ENCODE results near the gene GUCD1. TPM values are rescaled to one million over a fixed set of nuclear protein-coding genes. Genes with fewer than 3 reads are reported as not detected.
"Not testable (repeated sequence)": the region's sequence is repeated elsewhere in the genome, so short reads cannot be mapped to it uniquely, and the experiment has no call there.

GUCD1 gene
- total and polyA plus RNA-seq, 5 donors from 2014 or later: 45.1 to 69.6 (median 56.5) TPM

DNA sequence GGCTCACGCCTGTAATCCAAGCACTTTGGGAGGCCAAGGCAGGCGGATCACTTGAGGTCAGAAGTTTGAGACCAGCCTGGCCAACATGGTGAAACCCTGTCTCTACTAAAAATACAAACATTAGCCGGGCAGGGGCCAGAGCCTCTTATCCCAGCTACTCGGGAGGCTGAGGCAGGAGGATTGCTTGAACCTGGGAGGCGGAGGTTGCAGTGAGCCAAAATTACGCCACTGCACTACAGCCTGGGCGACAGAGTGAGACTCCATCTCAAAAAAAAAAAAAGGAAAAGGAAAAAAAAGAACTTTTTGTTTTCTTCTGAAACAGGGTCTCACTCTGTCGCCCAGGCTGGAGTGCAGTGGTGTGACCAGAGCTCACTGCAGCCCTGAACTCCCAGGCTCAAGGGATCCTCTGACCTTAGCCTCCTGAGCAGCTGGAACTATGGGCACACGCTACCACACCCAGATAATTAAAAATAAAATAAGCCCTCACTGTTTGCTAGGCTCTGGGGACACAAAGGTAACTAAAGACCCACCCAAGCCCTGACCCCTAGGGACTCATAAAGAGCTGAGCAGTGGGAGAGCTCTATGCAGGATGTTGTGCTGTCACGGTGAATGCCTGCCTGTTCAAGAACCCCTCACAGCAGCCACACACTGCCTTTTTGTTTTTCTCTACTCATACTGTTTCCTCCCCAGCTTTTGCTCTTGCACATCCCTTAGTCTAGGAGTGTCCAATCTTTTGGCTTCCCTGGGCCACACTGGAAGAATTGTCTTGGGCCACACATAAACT, 2.2 kb downstream of the GUCD1 start:
- not testable (repeated sequence) for H3K9me3 ChIP-seq (ENCODE audit: control insufficient read depth in 2 of 2, low read length in 2 of 2); H3K27me3 Mint-ChIP-seq; H3K27me3 ChIP-seq (ENCODE audit: control insufficient read depth, insufficient read depth, low read length); H3K9me3 Mint-ChIP-seq; ATAC-seq (ENCODE audit: low read depth in 2 of 2)
- H3K27ac Mint-ChIP-seq: peak overlapping the region in 1 of 3 donors; percentile 99
- peaks cover 0 to 57% (median 36%) of the 10 kb centered on the region in 4 donors for H3K4me1 Mint-ChIP-seq
- H3K4me1 ChIP-seq (ENCODE audit: control insufficient read depth, insufficient read depth, low read length, poor library complexity, severe bottlenecking): peaks cover 32% of the 10 kb centered on the region
- H3K4me3 Mint-ChIP-seq: peak overlapping the region; percentile 34 to 99 (median 94)
- peak overlapping the region; percentile 4 for H3K4me3 ChIP-seq (ENCODE audit: low read depth, low read length)
- peaks cover 22% of the 10 kb centered on the region for H3K36me3 Mint-ChIP-seq
- peak overlapping the region; percentile 93 for H3K27ac ChIP-seq (ENCODE audit: insufficient read depth, low read length, poor library complexity, severe bottlenecking)
- DNase-seq: peak in 1 of 3 donors; percentile 41
- peaks cover 17% of the 10 kb centered on the region for H3K36me3 ChIP-seq (ENCODE audit: control insufficient read depth, insufficient read depth, low read length)

DNA sequence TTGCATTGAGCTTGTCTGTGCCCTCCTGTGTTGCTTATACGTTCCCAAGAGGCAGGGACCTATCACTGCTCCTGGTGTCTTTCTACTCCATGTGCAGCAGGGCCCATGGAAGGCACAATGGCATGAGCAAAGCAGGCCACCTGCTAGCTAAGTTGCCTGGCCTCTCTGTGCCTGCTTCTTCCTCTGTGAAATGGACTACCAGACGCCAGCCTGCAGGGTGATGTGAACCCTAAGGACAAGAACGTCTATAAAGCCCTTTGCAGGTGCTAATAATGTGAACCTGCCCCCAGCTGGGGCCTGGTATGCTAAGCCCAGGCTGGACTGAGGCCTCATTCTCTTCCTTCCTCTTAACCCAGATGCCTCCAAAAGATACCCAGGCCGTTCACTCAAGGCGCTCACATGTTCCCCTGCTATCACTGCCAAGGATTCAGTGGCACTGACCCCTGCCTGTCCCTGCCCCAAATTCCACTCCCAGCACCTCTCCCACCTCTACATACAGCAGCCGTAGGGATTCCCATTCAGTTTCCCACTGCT, 4.0 kb downstream of the GUCD1 start:
- Histone ChIP-seq H3K27me3 (ENCODE audit: control insufficient read depth, insufficient read depth, low read length) (no peaks in the 10 kb centered on the region), H3K4me3 (ENCODE audit: low read depth, low read length) (no peak overlapping the region), H3K27ac (ENCODE audit: insufficient read depth, low read length, poor library complexity, severe bottlenecking) (no peak overlapping the region), H3K4me1 (ENCODE audit: control insufficient read depth, insufficient read depth, low read length, poor library complexity, severe bottlenecking) (peaks cover 16% of the 10 kb centered on the region), H3K36me3 (ENCODE audit: control insufficient read depth, insufficient read depth, low read length) (peaks cover 30% of the 10 kb centered on the region), H3K9me3 (ENCODE audit: control insufficient read depth in 2 of 2, low read length in 2 of 2) (no peaks in the 10 kb centered on the region)
- H3K4me3 Mint-ChIP-seq: peak overlapping the region in 1 of 4 donors; percentile 77
- H3K27ac Mint-ChIP-seq: no peak overlapping the region
- peaks cover 30% of the 10 kb centered on the region for H3K36me3 Mint-ChIP-seq
- no peaks in the 10 kb centered on the region for H3K9me3 Mint-ChIP-seq
- H3K4me1 Mint-ChIP-seq: peaks cover 0 to 42% (median 25%) of the 10 kb centered on the region in 4 donors
- no peak for ATAC-seq (ENCODE audit: low read depth in 2 of 2)
- no peak for DNase-seq
- no peaks in the 10 kb centered on the region for H3K27me3 Mint-ChIP-seq

DNA sequence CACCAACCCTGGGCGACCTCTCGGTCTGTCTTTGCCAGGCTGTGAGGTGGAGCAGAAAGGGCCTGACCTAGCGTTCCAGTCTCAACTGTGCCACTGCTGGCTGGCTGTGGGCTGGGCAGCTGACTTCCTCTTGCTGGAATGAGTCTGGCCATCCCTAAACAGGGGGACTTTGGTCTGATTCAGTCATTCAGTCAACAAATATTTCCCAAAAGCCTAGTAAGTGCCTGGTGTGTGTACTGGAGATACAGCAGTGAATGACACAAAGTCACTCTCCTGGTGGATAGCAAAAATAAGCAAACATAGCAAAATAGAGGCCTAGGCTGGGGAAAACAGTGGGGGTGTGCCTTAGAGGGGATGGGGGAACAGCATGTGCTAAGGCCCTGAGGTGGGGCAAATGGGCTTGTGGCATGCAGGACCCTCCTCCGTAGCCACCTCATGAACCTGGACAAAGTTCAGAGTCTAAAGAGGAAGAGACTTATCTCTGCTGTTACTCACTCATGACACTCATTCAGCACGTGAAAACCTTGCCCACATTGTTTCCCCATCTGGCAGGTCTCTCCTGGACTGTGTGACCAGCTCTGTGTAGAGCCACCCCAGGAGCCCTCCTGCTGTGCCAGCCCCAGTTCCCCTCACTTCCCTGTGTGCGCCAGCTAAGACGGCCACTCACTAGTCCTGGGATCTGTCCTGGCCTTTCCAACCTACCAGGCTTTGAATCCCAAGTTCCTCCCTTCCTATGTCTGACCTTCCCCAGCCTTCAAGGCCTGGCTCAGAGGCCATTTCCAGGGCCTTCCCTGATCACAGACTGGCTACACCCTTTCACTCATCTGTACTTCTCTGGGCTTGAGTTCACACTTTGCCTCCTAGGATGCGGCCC, 4.7 kb downstream of the GUCD1 start:
- Mint-ChIP-seq H3K27ac (no peak overlapping the region), H3K36me3 (peaks cover 30% of the 10 kb centered on the region)
- H3K27ac ChIP-seq (ENCODE audit: insufficient read depth, low read length, poor library complexity, severe bottlenecking): no peak overlapping the region

DNA sequence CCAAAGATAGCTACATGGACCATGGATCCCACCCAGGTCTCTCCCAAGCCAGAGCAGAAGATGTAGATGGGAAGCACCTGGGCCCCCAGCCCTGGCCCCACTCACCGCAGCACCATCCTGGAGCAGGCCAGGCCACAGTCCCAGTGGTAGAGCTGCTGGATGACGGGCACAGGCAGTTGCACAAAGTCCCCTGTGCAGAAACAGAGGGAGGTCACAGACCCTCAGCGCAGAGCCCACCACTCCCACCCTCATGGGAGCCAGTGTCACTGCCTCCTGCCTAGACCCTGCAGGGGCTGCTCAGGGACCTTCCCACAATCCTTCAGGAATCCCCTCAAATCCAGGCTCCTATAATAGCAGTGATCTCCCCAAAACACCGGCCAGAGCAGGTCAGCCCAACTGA, 6.1 kb downstream of the GUCD1 start:
- Histone ChIP-seq H3K9me3 (ENCODE audit: control insufficient read depth in 2 of 2, low read length in 2 of 2) (no peaks in the 10 kb centered on the region), H3K27ac (ENCODE audit: insufficient read depth, low read length, poor library complexity, severe bottlenecking) (no peak overlapping the region), H3K27me3 (ENCODE audit: control insufficient read depth, insufficient read depth, low read length) (no peaks in the 10 kb centered on the region), H3K4me1 (ENCODE audit: control insufficient read depth, insufficient read depth, low read length, poor library complexity, severe bottlenecking) (peaks cover 8% of the 10 kb centered on the region), H3K36me3 (ENCODE audit: control insufficient read depth, insufficient read depth, low read length) (peaks cover 46% of the 10 kb centered on the region), H3K4me3 (ENCODE audit: low read depth, low read length) (no peak overlapping the region)
- peaks cover 30% of the 10 kb centered on the region for H3K36me3 Mint-ChIP-seq
- H3K9me3 Mint-ChIP-seq: no peaks in the 10 kb centered on the region
- peaks cover 0 to 27% (median 18%) of the 10 kb centered on the region in 4 donors for H3K4me1 Mint-ChIP-seq
- no peak for ATAC-seq (ENCODE audit: low read depth in 2 of 2)
- H3K27ac Mint-ChIP-seq: no peak overlapping the region
- DNase-seq: no peak
- peak overlapping the region in 1 of 4 donors; percentile 56 for H3K4me3 Mint-ChIP-seq
- H3K27me3 Mint-ChIP-seq: no peaks in the 10 kb centered on the region

More for the DNA sequence above, 4.7 kb downstream of the GUCD1 start:
- Histone ChIP-seq H3K27me3 (ENCODE audit: control insufficient read depth, insufficient read depth, low read length) (no peaks in the 10 kb centered on the region), H3K4me1 (ENCODE audit: control insufficient read depth, insufficient read depth, low read length, poor library complexity, severe bottlenecking) (peaks cover 16% of the 10 kb centered on the region), H3K4me3 (ENCODE audit: low read depth, low read length) (no peak overlapping the region), H3K9me3 (ENCODE audit: control insufficient read depth in 2 of 2, low read length in 2 of 2) (no peaks in the 10 kb centered on the region), H3K36me3 (ENCODE audit: control insufficient read depth, insufficient read depth, low read length) (peaks cover 31% of the 10 kb centered on the region)
- Mint-ChIP-seq H3K9me3 (no peaks in the 10 kb centered on the region), H3K4me1 (peaks cover 0 to 37% (median 21%) of the 10 kb centered on the region in 4 donors), H3K27me3 (no peaks in the 10 kb centered on the region), H3K4me3 (no peak overlapping the region)
- no peak for DNase-seq
- ATAC-seq (ENCODE audit: low read depth in 2 of 2): no peak

DNA sequence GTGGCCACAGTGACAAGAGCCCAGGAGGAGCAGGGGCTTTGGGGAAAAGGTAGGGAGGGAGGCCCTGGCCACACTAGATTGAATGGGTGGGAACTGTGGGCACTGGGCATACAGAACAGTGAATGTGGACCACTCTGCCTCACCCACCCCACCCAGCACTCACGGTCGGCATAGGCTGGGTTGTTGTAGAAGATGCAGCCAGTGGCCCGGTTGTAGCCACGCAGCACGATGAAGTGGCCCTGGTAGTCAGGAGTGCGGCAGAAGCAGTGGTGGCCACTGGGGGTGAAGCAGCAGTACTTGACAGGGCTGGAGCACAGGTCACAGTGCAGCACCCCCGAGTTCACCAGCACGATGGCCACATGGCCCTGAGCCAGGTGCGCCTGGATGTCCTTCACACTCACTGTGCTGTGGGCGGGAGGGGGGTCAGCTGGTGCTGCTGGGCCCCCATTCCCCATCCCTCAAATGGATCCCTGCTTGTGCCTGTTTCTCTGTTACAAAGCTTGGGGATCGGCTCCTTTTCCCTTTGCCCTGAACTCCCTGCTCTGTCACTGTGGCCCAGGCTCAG, 11.2 kb downstream of the GUCD1 start:
- H3K36me3 ChIP-seq (ENCODE audit: control insufficient read depth, insufficient read depth, low read length): peaks cover 77% of the 10 kb centered on the region
- Mint-ChIP-seq H3K27ac (no peak overlapping the region), H3K36me3 (peaks cover 36% of the 10 kb centered on the region), H3K27me3 (no peaks in the 10 kb centered on the region), H3K4me3 (no peak overlapping the region), H3K9me3 (no peaks in the 10 kb centered on the region), H3K4me1 (peaks cover 0 to 4% (median 0%) of the 10 kb centered on the region in 4 donors)
- H3K9me3 ChIP-seq (ENCODE audit: control insufficient read depth in 2 of 2, low read length in 2 of 2): no peaks in the 10 kb centered on the region
- ATAC-seq (ENCODE audit: low read depth in 2 of 2) (no peak), DNase-seq (no peak)
- no peak overlapping the region for H3K27ac ChIP-seq (ENCODE audit: insufficient read depth, low read length, poor library complexity, severe bottlenecking)
- no peaks in the 10 kb centered on the region for H3K27me3 ChIP-seq (ENCODE audit: control insufficient read depth, insufficient read depth, low read length)
- H3K4me1 ChIP-seq (ENCODE audit: control insufficient read depth, insufficient read depth, low read length, poor library complexity, severe bottlenecking): no peaks in the 10 kb centered on the region
- H3K4me3 ChIP-seq (ENCODE audit: low read depth, low read length): no peak overlapping the region

DNA sequence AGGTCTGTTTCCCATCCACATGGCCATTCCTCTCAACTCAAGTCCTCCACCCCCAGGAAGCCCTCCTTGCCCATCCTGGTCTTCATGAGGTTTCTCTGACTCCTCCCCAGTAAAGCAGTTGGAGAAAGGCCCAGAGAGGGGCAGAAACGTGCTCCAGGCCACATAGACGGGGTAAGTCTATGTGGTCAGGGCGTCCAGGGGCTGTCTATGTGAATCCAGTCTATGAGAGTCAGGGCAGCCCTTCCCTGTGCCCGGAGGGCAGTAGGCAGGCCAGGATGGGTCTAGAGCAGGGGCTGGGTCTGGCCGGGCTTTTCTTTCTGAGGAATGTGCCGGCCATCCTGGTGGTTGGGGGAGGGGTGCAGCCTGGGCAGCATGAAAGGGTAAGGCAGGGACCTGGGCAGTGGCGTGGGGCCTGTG, 11.7 kb downstream of the GUCD1 start:
- DNase-seq: no peak
- Mint-ChIP-seq H3K4me1 (peaks cover 0 to 4% (median 0%) of the 10 kb centered on the region in 4 donors), H3K27ac (no peak overlapping the region), H3K36me3 (peaks cover 31% of the 10 kb centered on the region), H3K4me3 (no peak overlapping the region), H3K9me3 (no peaks in the 10 kb centered on the region), H3K27me3 (no peaks in the 10 kb centered on the region)
- Histone ChIP-seq H3K36me3 (ENCODE audit: control insufficient read depth, insufficient read depth, low read length) (peaks cover 75% of the 10 kb centered on the region), H3K4me1 (ENCODE audit: control insufficient read depth, insufficient read depth, low read length, poor library complexity, severe bottlenecking) (no peaks in the 10 kb centered on the region), H3K9me3 (ENCODE audit: control insufficient read depth in 2 of 2, low read length in 2 of 2) (no peaks in the 10 kb centered on the region), H3K27me3 (ENCODE audit: control insufficient read depth, insufficient read depth, low read length) (no peaks in the 10 kb centered on the region), H3K4me3 (ENCODE audit: low read depth, low read length) (no peak overlapping the region), H3K27ac (ENCODE audit: insufficient read depth, low read length, poor library complexity, severe bottlenecking) (no peak overlapping the region)
- no peak for ATAC-seq (ENCODE audit: low read depth in 2 of 2)

DNA sequence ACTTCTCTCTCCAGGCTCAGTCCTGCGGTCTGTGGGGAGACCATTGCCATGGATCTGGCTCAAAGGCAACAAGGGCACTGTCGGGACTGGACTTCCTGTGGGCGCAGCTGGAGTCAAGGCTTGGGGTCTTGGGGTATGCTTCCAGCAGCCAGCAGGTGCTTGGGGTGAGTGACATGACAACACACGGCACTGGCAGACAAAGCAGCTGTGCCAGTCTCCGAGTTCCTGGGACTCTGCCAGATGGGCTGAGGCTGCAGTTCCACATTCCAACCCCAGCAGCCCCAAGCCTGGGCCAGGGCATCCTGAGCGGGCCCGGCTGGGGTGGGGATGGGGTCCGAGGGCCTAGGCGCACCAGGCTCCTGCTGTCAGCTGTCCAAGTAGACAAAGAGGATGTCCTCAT, 12.3 kb downstream of the GUCD1 start:
- Mint-ChIP-seq H3K27me3 (no peaks in the 10 kb centered on the region), H3K36me3 (peaks cover 29% of the 10 kb centered on the region), H3K4me3 (no peak overlapping the region), H3K27ac (no peak overlapping the region), H3K9me3 (no peaks in the 10 kb centered on the region), H3K4me1 (peaks cover 0 to 4% (median 0%) of the 10 kb centered on the region in 4 donors)
- Histone ChIP-seq H3K27ac (ENCODE audit: insufficient read depth, low read length, poor library complexity, severe bottlenecking) (no peak overlapping the region), H3K36me3 (ENCODE audit: control insufficient read depth, insufficient read depth, low read length) (peaks cover 70% of the 10 kb centered on the region), H3K27me3 (ENCODE audit: control insufficient read depth, insufficient read depth, low read length) (no peaks in the 10 kb centered on the region), H3K4me1 (ENCODE audit: control insufficient read depth, insufficient read depth, low read length, poor library complexity, severe bottlenecking) (no peaks in the 10 kb centered on the region), H3K4me3 (ENCODE audit: low read depth, low read length) (no peak overlapping the region), H3K9me3 (ENCODE audit: control insufficient read depth in 2 of 2, low read length in 2 of 2) (no peaks in the 10 kb centered on the region)
- no peak for ATAC-seq (ENCODE audit: low read depth in 2 of 2)
- DNase-seq: no peak
